ENCODE results near the gene ASPDH. TPM values are rescaled to one million over a fixed set of nuclear protein-coding genes. Genes with fewer than 3 reads are reported as not detected.

Gene ASPDH
- total and polyA plus RNA-seq, 2 of the 13 experiments (the other 11 are each of a cell fraction or from before 2014, with no cell fraction given), result 2.2 to 3.3 TPM

GRCh38 chr19:50516964-50517703 lies 3.4 kb upstream of the ASPDH start (continued):
- no peak for TF ChIP-seq CENPT (CRISPR knock-in tag; IDR thresholded peaks at IDR 0.05; ENCODE audit: low read depth)
- TF ChIP-seq DR1 (CRISPR knock-in tag; IDR thresholded peaks at IDR 0.05), result no peak
- no peak for TF ChIP-seq MAFG (CRISPR knock-in tag; IDR thresholded peaks at IDR 0.05)
- no peak for TF ChIP-seq SOX5 (CRISPR knock-in tag; IDR thresholded peaks at IDR 0.05; ENCODE audit: borderline replicate concordance)
- TF ChIP-seq RAD51 (IDR thresholded peaks at IDR 0.05; ENCODE audit: borderline replicate concordance), result no peak

GRCh38 chr19:50516456-50516855 lies 2.7 kb upstream of the ASPDH start:
- H3K9ac ChIP-seq (ENCODE audit: insufficient read depth, low read depth, low read length), result no peak overlapping the region
- H3K27me3 ChIP-seq (ENCODE audit: control insufficient read depth in 1 of 2, insufficient read depth in 2 of 2, low read length in 2 of 2), result peaks cover 0 to 4% of the 10 kb centered on the region in 2 experiments; a peak in 2 of 5 replicates
- no TSS peak for BruUV-seq (replicated peaks)
- peaks cover 27% of the 10 kb centered on the region for H3K4me1 ChIP-seq (ENCODE audit: insufficient read depth, low read length)
- ChIA-PET POLR2A (no interaction called here), CTCF (ENCODE audit: low intra/inter-chr PET ratio, low total read pairs) (no interaction called here)
- no peak overlapping the region for H3K4me2 ChIP-seq (ENCODE audit: low read depth, low read length)
- in situ Hi-C loops (cut with HindIII; ENCODE audit: extremely low pct_ligation_motif_present, low pct_unique_long_range_greater_than_20kb) (no loop called here), intact Hi-C loops (cut with micrococcal nuclease; ENCODE audit: unreplicated experiment) (no loop called here)
- DNase-seq (ENCODE audit: low spot score) (no peak), FAIRE-seq (no peak), ATAC-seq (no peak)
- no peak for TF ChIP-seq CSRNP2 (CRISPR knock-in tag; conservative IDR thresholded peaks at IDR 0.05; ENCODE audit: low read depth)
- TF ChIP-seq ZNF281 (CRISPR knock-in tag; IDR thresholded peaks at IDR 0.05; ENCODE audit: borderline replicate concordance), result no peak
- H3K36me3 ChIP-seq (replicated peaks in 1 of 2; ENCODE audit: control insufficient read depth in 1 of 2, insufficient read depth in 2 of 2, low read length in 2 of 2), result no peaks in the 10 kb centered on the region
- no peaks in the 10 kb centered on the region for H4K20me1 ChIP-seq (ENCODE audit: insufficient read depth, low read length)
- no peak overlapping the region for H3K4me3 ChIP-seq (replicated peaks in 1 of 3; ENCODE audit: insufficient read depth in 1 of 3, low read depth in 2 of 3, low read length in 3 of 3)
- 20% methylated on average over 12 of the region's 12 CpGs for WGBS (ENCODE audit: low lambda C conversion rate)
- no peaks in the 10 kb centered on the region for H3K79me2 ChIP-seq (ENCODE audit: insufficient read depth, low read length)
- H3K9me3 ChIP-seq (ENCODE audit: low read length), result no peaks in the 10 kb centered on the region
- no peak overlapping the region for H2AFZ ChIP-seq (ENCODE audit: low read length)
- no peak overlapping the region for H3K27ac ChIP-seq (ENCODE audit: extremely low read length, insufficient read depth, low read length)
